DMS53 treated with DMSO at 0.1 percent for 48 hours (cell line): Measurements from ENCODE around the gene ANXA2R.
A peak's percentile ranks its signal among the peaks of the same experiment; 100 is the strongest.
"Not testable (repeated sequence)": the region's sequence is repeated elsewhere in the genome, so short reads cannot be mapped to it uniquely, and the experiment has no call there.

Experiments
- DNase-seq: peaks from one replicate; lab custom pipeline; 2025; ENCODE audit not compliant: unreplicated experiment; lab: John Stamatoyannopoulos, UW

Gene ANXA2R

GRCh38 chr5:43061352-43062075 is 21.4 kb upstream of the ANXA2R start:
- no peak for DNase-seq

- not testable (repeated sequence) for DNase-seq
These were observed 19.9 kb upstream of the ANXA2R start for GRCh38 chr5:43060020-43060419.

DNA sequence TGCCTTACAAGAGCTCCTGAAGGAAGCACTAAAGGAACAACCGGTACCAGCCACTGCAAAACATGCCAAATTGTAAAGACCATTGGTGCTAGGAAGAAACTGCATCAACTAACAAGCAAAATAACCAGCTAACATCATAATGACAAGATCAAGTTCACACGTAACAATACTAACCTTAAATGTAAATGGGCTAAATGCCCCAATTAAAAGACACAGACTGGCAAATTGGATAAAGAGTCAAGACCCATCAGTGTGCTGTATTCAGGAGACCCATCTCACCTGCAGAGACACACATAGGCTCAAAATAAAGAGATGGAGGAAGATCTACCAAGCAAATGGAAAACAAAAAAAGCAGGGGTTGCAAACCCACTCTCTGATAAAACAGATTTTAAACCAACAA is 15.0 kb upstream of the ANXA2R start:
- not testable (repeated sequence) for DNase-seq

DNA sequence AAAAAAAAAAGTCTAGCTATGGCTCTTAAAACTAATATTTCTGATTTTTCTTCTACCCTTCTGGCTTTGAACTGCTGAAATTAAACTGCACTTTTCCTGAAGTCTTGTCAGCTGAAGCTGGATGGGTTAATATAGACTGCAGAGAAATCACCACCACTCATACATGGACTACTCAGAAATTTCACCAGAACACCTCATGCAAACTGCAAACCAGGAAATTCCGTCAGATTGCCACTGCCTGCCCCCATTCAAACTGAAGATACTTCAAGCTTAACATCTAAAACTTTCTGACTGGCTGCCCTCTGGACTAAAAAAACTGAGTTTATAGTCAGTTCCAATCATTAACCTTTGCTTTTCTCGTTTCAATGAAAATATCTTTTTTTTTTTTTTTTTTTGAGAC is 11.6 kb upstream of the ANXA2R start:
- no peak for DNase-seq

GRCh38 chr5:43050384-43050783 is 10.3 kb upstream of the ANXA2R start:
- DNase-seq = no peak

- DNase-seq = no peak
These were observed 9.1 kb upstream of the ANXA2R start for GRCh38 chr5:43049236-43049635.

DNA sequence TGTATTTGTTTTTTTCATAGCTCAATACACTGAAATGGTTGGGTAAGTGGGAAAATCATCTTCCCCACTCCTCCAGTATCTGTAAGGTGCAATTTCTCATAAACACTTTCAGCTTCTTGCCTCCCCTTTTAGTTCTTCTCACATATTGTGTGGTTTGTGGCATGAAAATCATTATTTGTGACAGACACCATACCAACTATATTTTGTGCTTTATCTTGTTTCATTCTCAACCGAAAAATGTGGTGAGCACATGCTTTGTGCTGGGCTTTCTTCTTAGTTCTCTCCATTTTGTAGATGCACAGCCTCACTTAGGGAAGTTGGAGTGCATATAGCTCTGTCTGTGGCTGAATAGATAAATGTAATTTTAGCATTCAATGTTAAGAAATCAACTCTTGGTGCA is 6.4 kb upstream of the ANXA2R start:
- no peak for DNase-seq

DNA sequence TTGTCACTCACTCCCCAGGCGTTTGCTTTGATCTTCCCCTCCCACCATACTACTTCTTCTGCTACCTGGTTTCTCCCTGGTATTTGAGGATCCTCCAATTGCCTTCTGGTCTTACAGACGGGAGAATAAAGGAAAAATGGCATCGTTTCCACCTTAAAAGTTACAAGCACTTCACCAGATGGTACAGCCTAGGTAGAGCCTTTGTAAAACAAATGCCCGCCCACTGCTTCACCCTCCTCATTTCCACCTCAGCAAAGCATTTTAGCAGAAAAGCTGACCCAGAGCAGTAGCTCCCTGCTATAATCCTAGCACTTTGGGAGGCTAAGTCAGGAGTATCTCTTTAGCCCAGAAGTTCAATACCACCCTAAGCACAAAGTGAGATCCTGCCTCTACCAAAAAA is 5.1 kb upstream of the ANXA2R start:
- no peak for DNase-seq

DNA sequence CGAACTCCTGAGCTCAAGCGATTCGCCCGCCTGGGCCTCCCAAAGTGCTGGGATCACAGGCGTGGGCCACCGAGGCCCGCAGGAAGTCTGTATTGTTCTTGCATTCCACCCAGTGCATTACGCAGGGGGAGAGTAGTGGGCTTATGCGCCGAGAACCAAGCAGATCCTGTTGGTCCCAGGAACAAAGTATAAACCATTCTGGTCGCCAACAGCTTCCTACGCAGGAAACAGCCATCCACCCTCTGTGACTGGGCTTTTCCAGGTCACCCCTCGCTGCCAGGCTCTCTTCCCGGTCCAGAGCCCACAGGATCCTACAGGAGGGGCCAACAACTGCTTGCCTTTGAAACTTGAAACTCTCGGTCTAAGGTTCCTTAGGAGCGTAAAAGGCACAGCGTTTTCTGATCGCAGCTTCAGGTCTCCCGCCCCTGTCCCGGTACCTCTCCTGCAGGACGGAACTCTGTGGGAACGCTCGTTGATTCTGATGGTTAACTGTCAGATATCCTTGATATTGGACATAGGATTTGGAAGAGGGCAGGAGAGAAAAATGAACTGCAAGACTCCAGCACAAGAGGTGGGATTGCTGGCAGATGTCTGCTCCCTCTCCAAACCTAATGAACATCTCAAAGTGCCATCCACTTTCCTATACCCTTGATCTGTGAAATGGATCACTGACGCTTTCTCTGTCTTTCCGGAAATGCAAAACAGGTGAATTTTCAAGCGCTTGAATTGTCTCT is 4.2 kb upstream of the ANXA2R start:
- DNase-seq = no peak

DNA sequence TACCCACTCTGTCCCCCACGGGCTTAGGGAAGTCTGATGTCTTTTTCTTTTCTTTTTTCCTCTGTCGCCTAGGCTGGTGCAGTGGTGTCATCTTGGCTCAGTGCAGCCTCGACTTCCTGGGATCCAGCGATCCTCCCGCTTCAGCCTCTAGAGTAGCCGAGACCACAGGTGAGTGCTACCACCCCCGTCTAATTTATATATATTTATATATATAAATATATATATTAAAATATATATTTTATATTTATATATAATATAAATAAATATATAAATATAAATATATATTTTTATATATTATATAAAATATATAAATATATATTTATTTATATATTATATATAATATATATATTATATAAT is 3.3 kb upstream of the ANXA2R start:
- DNase-seq = no peak

- DNase-seq = peak; percentile 38
These were observed 2.7 kb upstream of the ANXA2R start for GRCh38 chr5:43042626-43043399.

DNA sequence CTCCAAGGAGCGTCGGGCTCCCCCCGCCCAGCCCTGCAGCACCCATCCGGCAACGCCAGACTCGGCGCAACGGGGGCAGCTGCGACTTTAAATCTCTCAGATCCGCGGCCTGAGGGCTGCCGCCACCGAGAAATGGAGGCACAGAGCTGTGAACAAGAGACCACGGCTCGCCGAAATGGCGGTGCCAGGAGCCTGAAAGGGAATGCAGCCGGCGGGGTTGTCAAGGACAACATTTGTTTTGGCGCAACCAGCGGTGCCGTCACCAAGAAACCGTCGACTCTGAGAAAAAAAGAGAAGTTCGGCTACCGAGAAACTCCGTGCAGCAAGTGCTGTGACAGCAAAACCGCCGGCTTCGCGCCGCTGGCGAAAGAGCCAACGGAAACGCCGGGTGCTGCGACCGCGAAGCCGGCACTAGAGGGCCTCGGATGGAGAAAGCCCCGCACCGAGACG is 2.1 kb upstream of the ANXA2R start:
- DNase-seq = peak; percentile 53

DNA sequence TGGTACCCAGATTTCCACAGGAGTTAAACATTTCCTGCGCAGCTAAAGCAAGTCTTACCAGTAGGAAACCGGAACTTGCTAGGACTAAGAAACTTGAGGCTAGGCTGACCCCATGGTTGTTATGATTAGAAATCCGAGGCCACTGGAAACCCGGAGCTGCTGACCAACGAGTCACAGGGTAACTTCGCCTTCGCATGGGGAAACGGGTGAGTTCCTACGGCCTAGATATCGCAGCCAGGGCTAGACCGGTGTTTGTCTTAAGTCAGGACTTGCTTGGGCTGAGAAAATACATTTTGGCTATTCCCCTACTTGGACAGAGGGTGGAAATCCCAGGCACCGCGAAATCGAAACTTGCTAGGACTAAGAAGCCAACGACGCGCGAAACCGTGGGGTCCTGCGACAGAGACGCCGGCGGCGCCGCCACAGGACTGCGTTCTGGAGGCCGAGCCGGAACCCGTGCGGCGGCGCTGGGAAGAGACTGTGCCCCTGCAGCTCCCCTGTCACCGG is 1.6 kb upstream of the ANXA2R start:
- peak; percentile 41 for DNase-seq

DNA sequence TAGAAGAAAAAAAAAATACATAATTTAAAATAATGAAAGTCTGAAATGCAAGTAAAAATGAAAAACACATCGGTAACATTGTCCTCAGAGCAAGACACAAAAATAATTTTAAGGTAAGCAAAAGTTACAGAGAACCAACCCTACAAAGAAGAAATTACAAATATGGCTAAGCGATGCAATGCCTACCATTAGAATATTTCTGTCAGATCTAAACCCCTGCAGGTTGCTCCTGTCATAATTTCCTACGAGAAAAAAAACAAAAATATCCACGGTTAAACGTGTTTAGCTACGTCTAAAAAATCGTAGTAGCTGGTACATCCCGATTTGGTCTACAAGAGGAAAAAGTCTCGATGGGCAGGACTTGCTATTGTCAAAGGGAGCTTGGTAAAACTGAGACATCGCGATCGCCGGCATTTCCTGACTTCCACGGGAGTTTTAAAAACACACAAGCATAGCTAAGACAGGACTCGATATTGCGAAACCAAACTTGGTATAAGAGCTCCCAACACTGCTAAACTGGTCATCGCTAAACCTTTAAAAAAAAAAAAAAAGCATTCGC is 1.1 kb upstream of the ANXA2R start:
- peak; percentile 43 for DNase-seq

GRCh38 chr5:43039471-43040286 is 440 bp downstream of the ANXA2R start:
- peak; percentile 55 for DNase-seq

- no peak for DNase-seq
These were observed 1.0 kb downstream of the ANXA2R start for GRCh38 chr5:43039152-43039470.

GRCh38 chr5:43038496-43038989 is 1.6 kb downstream of the ANXA2R start:
- DNase-seq = no peak

GRCh38 chr5:43037636-43038495 is 2.3 kb downstream of the ANXA2R start:
- DNase-seq = peak; percentile 5

GRCh38 chr5:43036856-43037635 is 3.1 kb downstream of the ANXA2R start:
- no peak for DNase-seq
